ENCODE results near the gene RNF123.
A peak's percentile ranks its signal among the peaks of the same experiment; 100 is the strongest.
"Not testable (repeated sequence)": the region's sequence is repeated elsewhere in the genome, so short reads cannot be mapped to it uniquely, and the experiment has no call there.

RNF123 gene

DNA sequence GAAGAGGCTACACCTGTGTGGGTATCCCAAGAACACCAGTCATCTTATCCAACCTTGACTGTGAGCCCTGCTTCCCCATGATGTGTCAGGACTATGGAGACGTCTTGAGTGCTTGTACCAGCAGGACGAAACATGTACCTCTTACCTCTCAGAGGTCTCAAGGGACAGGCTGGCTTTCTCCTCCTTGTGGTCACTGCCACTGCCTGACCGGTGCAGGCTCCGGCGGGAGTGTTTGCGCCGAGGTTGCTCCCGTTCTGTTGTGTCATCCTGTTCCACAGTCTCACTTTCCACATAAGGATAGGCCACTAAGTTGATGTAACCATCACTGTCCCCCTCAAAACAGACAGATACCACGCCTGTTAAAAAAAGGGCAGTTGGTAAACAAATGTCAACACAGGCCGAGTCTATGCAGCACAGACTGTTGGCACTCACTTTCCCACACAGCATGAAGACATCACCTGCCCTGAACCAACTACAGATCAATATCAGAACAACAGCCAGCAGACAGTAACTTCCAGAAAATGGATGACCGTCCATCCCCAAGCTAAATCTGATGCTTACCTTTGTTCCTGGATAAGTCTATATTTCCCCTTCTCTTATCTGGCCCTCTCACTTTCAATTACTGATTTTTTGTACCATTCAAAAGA, 48.8 kb downstream of the RNF123 start:
- H3K4me1 ChIP-seq = peaks cover 0 to 12% (median 0%) of the 10 kb centered on the region in 4 donors
- TF ChIP-seq, protein P1, sequence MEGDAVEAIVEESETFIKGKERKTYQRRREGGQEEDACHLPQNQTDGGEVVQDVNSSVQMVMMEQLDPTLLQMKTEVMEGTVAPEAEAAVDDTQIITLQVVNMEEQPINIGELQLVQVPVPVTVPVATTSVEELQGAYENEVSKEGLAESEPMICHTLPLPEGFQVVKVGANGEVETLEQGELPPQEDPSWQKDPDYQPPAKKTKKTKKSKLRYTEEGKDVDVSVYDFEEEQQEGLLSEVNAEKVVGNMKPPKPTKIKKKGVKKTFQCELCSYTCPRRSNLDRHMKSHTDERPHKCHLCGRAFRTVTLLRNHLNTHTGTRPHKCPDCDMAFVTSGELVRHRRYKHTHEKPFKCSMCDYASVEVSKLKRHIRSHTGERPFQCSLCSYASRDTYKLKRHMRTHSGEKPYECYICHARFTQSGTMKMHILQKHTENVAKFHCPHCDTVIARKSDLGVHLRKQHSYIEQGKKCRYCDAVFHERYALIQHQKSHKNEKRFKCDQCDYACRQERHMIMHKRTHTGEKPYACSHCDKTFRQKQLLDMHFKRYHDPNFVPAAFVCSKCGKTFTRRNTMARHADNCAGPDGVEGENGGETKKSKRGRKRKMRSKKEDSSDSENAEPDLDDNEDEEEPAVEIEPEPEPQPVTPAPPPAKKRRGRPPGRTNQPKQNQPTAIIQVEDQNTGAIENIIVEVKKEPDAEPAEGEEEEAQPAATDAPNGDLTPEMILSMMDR (IDR thresholded peaks at IDR 0.05) = no peak
- intact Hi-C loops (cut with DNase I; ENCODE audit: low total_unique reads) = no loop called here
- H3K27ac ChIP-seq = no peak overlapping the region
- peaks cover 42 to 60% (median 50%) of the 10 kb centered on the region in 3 donors for H3K36me3 ChIP-seq
- H3K27me3 ChIP-seq = no peaks in the 10 kb centered on the region
- H3K4me3 ChIP-seq = no peak overlapping the region
- H3K9me3 ChIP-seq = no peaks in the 10 kb centered on the region
- DNase-seq = no peak

- H3K27ac ChIP-seq = no peak overlapping the region
- no peak overlapping the region for H3K4me3 ChIP-seq
- no peak for DNase-seq
- TF ChIP-seq, protein P1 (IDR thresholded peaks at IDR 0.05) = no peak
- peaks cover 0 to 12% (median 0%) of the 10 kb centered on the region in 4 donors for H3K4me1 ChIP-seq
- intact Hi-C loops (cut with DNase I; ENCODE audit: low total_unique reads) = no loop called here
- H3K36me3 ChIP-seq = peaks cover 27 to 53% (median 30%) of the 10 kb centered on the region in 3 donors
- no peaks in the 10 kb centered on the region for H3K27me3 ChIP-seq
- H3K9me3 ChIP-seq = no peaks in the 10 kb centered on the region
Observed at GRCh38 chr3:49740427-49740826, 51.1 kb downstream of the RNF123 start.

- H3K9me3 ChIP-seq = no peaks in the 10 kb centered on the region
- no peaks in the 10 kb centered on the region for H3K27me3 ChIP-seq
- no peak overlapping the region for H3K4me3 ChIP-seq
- H3K36me3 ChIP-seq = peaks cover 0 to 43% (median 0%) of the 10 kb centered on the region in 3 donors
- no peak overlapping the region for H3K27ac ChIP-seq
- TF ChIP-seq, protein P1 (IDR thresholded peaks at IDR 0.05) = peak in 1 of 2 experiments; percentile 8
- DNase-seq = no peak
- H3K4me1 ChIP-seq = peaks cover 0 to 14% (median 6%) of the 10 kb centered on the region in 4 donors
- intact Hi-C loops (cut with DNase I; ENCODE audit: low total_unique reads) = no loop called here
Observed at GRCh38 chr3:49745986-49746385, 56.6 kb downstream of the RNF123 start.

DNA sequence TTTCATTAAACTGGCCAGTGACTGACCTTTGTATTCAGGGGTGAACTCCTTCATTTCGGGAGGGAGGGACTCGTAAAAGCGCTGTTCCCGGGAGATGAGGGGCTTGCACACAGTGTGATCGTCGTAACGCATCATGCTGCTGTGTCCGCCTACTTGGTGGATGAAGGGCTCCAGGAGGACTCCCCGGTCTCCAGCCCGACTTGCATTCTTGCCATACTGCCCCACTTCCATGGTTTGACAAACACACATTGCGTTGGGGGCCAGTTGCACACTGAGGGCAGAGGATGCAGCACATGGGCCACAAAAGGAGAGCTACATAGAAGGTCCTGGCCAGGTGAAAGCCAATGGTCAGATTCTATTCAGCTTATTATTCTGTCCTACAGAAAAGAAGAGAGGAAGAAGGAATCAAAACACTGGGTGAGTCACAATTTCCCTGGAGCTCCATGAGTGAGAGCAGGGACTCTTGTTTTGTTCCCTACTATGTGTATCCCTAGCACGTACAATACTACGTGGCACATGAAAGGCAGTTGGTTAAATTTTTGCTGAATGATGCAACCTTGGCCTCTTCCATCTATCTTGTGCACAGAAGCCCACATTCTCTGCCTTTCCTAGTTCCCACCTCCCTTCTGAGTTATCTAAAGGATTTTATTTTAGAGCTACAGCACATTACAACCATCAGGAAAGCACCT, 58.6 kb downstream of the RNF123 start:
- Histone ChIP-seq H3K4me1 (peaks cover 0 to 12% (median 3%) of the 10 kb centered on the region in 4 donors), H3K27me3 (no peaks in the 10 kb centered on the region), H3K9me3 (no peaks in the 10 kb centered on the region), H3K4me3 (no peak overlapping the region), H3K36me3 (peaks cover 0 to 35% (median 0%) of the 10 kb centered on the region in 3 donors), H3K27ac (no peak overlapping the region)
- TF ChIP-seq, protein P1 (IDR thresholded peaks at IDR 0.05) = no peak
- no peak for DNase-seq
- intact Hi-C loops (cut with DNase I; ENCODE audit: low total_unique reads) = no loop called here

DNA sequence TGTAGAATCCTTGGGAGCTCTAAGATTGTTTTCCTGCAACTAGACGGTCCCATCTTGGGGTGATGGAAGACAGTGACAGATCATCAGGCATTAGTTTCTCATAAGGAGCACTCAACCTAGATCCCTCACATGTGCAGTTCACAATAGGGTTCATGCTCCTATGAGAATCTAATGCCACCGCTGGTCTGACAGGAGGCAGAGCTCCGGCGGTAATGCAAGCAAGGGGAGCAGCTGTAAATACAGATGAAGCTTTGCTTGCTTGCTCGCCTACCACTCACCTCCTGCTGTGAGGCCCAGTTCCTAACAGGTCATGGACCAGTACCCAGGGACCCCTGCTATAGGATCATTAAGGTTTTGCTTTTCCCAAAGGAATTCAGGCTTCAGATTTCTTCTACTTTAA, 59.5 kb downstream of the RNF123 start:
- H3K27me3 ChIP-seq; DNase-seq; H3K4me3 ChIP-seq; intact Hi-C loops (cut with DNase I; ENCODE audit: low total_unique reads); H3K27ac ChIP-seq; H3K9me3 ChIP-seq: not testable (repeated sequence)
- H3K4me1 ChIP-seq = peaks cover 0 to 15% (median 6%) of the 10 kb centered on the region in 4 donors
- peaks cover 0 to 28% (median 0%) of the 10 kb centered on the region in 3 donors for H3K36me3 ChIP-seq

- H3K27me3 ChIP-seq = no peaks in the 10 kb centered on the region
- DNase-seq = no peak
- H3K27ac ChIP-seq = no peak overlapping the region
- H3K4me1 ChIP-seq = peaks cover 0 to 21% (median 9%) of the 10 kb centered on the region in 4 donors
- H3K4me3 ChIP-seq = no peak overlapping the region
- TF ChIP-seq, protein P1 (IDR thresholded peaks at IDR 0.05) = no peak
- H3K36me3 ChIP-seq = peaks cover 0 to 19% (median 0%) of the 10 kb centered on the region in 3 donors
- H3K9me3 ChIP-seq = no peaks in the 10 kb centered on the region
- intact Hi-C loops (cut with DNase I; ENCODE audit: low total_unique reads) = no loop called here
Observed at GRCh38 chr3:49750056-49750455, 60.7 kb downstream of the RNF123 start.
